C4-2B (cell line): Measurements from ENCODE around the gene TRAF3IP3.

Source experiments
- CTCF ChIP-seq: fragments of 450-650 bp; conservative IDR thresholded peaks from 2 replicates; pipeline ENCODE4 v1.5.1; 2017; ENCODE audit warnings: mild to moderate bottlenecking
- ZFX ChIP-seq: fragments of 450-650 bp; IDR thresholded peaks from 2 replicates; pipeline ENCODE4 v1.6.1; 2017

DNA sequence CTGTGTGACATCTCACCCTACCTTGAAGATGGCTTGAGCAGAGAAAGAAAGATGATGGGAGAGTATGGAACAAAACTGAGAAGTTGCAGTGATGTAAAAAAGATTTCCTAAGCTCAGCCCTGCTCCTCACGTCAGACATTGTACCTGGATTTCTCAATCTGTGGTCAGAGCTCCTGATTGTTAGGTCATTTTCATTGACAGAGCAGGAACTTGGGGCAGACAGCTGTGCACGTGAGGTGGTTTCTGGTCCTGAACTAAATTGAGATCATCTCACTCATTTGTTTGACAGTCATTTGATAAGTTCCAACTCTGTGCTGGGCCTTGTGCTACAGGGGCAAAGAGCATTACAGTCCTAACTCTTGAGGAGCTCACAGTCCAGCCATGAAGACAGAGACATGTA lies 10.2 kb downstream of the TRAF3IP3 start:
- no peak for TF ChIP-seq CTCF
- no peak for TF ChIP-seq ZFX
